ENCODE results near the gene IRF2.

GRCh38 chr4:184437565-184438265, 36.6 kb downstream of the IRF2 start:
- no peak for TF ChIP-seq EZH2 (IDR thresholded peaks at IDR 0.05)
- no peak for TF ChIP-seq CTCF (IDR thresholded peaks at IDR 0.05)

All from neural progenitor cell (in vitro differentiated cells).